ENCODE data around the gene NR1D1.

NR1D1 gene

DNA sequence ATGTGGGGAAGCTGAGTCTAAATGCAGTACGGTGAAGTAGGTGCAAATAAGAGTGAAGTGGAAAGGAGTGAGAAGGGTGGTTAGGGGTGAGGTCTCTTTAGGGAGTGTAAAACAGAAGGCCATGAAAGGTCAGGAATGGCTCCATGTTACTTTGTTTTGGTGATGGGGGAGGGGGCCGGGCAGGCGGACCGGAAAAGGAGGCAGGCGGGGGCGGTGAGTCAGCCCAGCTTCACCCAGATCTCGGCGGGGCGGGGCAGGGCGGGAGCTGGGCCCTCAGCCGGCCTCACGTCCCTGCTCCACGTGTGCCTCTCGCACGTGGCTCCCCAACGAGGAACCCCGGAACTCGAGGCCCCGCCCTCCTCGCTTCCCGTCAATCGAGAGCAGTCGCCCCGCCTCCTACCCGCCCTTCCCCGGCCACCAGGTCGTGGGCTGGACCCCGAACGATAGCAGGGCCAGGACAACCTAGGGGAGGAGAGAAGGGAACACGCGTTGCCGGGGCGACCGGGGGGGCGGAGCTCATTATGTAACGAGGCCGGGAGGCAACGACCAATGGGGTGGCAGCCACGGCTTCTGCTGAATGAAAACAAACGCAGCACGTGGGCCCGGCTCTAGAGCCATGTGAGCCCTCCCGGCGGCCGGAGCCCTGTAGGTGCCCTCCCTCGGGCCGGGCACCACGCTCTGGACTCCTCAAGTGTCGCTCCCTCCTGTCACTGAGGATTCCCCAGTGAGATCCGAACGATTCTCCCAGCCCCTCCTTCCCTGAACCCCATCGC is 1.4 kb downstream of the NR1D1 start:
- in situ Hi-C loops (cut with HindIII; ENCODE audit: low pct_unique_long_range_greater_than_20kb, low sequenced_read_pairs) = no loop called here
- DNase-seq (ENCODE audit: low read depth in 1 of 2, low spot score in 1 of 2) = peak; percentile 98 to 100
- no peak for TF ChIP-seq JUND (IDR thresholded peaks at IDR 0.05; ENCODE audit: low read depth)

DNA sequence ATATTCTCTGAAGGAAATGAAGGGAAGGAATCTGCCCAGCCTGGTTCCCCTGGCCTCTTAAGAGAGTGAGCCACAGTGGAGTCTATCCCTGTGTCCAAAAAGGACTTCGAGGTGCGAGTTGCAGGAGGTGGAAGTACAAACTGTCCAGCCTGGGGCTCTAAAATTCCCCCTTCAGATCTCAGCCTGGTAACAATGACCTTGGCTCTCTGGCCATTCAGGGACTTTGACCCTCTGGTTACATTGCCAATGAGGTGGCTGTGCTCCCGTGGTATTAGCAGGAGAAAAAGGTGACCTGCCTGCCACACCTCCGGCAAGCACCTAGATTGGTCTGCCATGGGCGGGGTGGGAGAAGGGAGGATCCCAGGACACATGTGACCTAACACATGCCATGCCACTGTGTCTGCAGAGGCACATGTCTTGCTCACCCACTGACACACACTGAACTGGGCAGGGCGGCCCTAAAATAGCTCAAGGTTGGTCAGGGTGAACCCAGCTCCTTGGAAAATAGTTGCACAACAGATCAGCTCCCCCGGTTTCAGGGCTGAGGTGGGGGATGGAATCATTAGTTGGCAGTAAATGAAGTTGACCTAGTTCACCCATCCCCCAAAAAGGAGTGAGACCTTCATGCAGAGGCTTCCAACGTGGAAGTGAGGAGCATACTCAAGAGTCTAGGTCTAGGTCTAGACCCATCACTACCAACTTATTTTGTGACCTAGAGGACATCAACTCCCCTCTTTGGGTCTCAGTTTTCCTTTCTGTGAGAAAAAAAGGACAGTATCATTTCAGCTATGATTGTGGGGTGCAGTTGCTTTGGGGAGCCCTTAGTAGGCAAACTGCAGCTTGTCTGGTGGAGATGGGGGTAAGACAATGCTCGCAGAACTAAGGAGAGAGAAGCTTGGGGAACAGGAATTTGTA is 2.2 kb downstream of the NR1D1 start:
- in situ Hi-C loops (cut with HindIII; ENCODE audit: low pct_unique_long_range_greater_than_20kb, low sequenced_read_pairs) = no loop called here
- DNase-seq (ENCODE audit: low read depth in 1 of 2, low spot score in 1 of 2) = no peak
- no peak for TF ChIP-seq JUND (IDR thresholded peaks at IDR 0.05; ENCODE audit: low read depth)

DNA sequence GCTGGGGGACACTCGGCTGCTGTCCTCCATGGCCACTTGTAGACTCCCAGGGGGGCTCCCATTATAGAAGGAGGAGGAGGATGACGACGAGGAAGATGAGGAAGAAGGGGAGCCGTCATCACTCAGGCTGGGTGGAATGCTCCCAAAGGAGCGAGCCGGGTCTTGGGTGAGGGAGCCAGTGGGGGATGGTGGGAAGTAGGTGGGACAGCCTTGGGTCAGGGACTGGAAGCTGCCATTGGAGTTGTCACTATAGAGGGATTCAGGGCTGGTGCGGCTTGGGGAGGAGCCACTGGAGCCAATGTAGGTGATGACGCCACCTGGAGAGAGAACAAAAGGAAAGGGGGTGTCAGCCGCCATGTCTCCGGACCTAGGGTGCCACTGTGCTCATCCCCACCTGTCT is 3.3 kb downstream of the NR1D1 start:
- in situ Hi-C loops (cut with HindIII; ENCODE audit: low pct_unique_long_range_greater_than_20kb, low sequenced_read_pairs) = no loop called here
- no peak for DNase-seq (ENCODE audit: low read depth in 1 of 2, low spot score in 1 of 2)
- no peak for TF ChIP-seq JUND (IDR thresholded peaks at IDR 0.05; ENCODE audit: low read depth)

DNA sequence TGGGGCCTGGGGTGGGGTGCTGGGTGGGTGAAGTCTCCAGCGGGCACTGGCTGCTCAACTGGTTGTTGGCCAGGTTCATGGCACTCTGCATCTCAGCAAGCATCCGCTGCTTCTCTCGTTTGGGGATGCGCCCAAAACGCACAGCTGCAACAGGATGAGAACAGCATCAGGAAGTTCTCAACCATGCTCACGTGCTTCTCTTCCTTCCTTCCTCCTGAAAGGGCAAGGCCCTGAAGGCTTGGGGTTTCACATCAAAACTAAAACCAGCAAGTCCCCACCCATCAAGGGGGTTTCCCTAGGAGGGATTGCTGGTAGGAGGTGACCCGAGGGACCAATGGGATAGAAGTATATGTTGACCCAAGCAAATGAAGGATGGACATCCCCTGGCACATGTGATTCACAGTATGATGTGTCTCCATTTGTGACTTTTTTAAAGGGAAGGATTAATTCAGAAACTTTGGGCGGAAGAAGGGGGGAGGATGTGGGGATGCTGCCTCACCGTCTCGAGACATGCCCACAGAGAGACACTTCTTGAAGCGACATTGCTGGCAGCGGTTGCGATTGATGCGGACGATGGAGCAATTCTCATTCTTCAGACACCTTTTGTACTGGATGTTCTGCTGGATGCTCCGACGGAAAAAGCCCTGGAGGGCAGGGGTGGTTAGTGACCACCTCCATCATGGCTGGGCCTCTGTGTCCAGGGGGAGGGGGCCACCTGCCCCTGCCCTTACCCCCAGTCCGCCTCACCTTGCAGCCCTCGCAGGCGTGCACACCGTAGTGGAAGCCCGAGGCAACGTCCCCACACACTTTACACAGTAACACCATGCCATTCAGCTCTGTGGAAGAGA is 4.2 kb downstream of the NR1D1 start:
- no peak for TF ChIP-seq JUND (IDR thresholded peaks at IDR 0.05; ENCODE audit: low read depth)
- in situ Hi-C loops (cut with HindIII; ENCODE audit: low pct_unique_long_range_greater_than_20kb, low sequenced_read_pairs) = no loop called here
- DNase-seq (ENCODE audit: low read depth in 1 of 2, low spot score in 1 of 2) = no peak

DNA sequence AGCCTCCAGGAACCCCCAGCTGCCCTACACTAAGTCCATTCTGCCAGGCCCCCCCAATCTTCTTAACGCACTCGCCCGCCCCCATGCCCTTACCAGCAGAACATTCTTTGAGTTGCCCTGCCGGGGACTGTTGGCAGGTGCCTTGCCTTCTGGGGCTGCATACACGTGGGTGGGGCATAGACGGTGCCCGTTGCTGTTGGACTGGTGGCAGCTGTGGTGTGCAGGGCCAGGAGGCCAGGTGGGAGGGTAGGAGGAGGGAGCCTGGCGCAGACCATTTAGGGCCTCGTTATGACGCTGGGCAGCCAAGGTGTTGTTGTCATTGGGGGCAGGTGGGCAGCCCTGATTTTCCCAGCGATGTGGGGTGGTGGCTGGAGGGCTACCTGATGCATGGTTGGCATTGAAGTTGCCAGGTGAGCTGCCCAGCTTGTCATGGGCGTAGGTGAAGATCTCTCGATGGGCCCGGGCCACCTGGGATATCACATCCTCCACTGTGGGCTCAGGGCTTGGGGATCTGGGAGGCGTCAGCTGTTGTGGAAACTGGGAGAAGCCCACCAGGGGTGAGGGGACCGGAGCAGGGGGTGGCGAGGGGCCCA is 4.9 kb downstream of the NR1D1 start:
- no peak for TF ChIP-seq JUND (IDR thresholded peaks at IDR 0.05; ENCODE audit: low read depth)
- no peak for DNase-seq (ENCODE audit: low read depth in 1 of 2, low spot score in 1 of 2)
- in situ Hi-C loops (cut with HindIII; ENCODE audit: low pct_unique_long_range_greater_than_20kb, low sequenced_read_pairs) = no loop called here

DNA sequence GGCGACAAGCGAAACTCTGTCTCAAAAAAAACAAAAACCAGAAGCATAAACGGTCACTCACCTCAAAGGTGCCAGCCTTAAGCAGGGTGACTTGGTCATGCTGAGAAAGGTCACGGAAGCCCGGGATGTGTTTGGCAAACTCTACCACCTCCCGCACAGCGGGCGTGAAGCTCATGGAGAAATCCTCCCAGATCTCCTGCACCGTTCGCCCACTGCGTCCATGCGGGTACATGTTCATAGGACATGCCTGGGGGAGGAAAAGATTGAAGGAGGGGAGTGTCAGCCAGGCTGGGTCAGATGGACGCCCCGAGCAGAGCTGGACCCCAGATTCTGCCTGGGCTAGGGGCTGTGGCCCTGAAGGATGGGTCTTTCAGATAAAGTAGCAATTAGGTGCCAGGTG is 5.5 kb downstream of the NR1D1 start:
- in situ Hi-C loops (cut with HindIII; ENCODE audit: low pct_unique_long_range_greater_than_20kb, low sequenced_read_pairs) = no loop called here
- TF ChIP-seq JUND (IDR thresholded peaks at IDR 0.05; ENCODE audit: low read depth) = no peak
- DNase-seq (ENCODE audit: low read depth in 1 of 2, low spot score in 1 of 2) = no peak

DNA sequence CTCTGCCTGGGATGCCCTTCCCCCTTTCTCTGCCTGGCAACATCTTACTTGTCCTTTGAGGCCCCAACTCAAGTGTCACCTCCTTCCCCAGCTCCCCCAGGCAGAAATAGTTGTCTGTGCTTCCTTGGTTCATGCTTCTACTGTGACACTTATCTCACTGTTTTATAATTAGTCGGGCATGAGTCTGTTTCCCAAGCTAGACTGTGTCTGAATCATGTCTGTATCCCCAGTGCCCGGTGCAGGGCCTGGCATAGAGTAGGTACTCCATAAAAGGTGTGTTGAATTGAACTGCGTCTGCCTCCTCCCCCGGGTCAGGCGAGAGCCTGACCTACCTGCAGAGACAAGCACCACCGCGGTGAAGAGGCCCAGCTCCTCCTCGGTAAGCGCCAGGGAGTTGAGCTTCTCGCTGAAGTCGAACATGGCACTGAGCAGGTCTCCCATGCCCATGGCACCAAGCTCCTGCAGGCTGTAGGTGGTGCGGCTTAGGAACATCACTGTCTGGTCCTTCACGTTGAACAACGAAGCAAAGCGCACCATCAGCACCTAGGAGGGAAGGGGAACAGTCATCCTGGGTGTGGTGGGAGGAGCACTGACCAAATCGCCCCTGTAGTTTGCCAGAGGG is 6.7 kb downstream of the NR1D1 start:
- in situ Hi-C loops (cut with HindIII; ENCODE audit: low pct_unique_long_range_greater_than_20kb, low sequenced_read_pairs) = no loop called here
- DNase-seq (ENCODE audit: low read depth in 1 of 2, low spot score in 1 of 2) = no peak
- no peak for TF ChIP-seq JUND (IDR thresholded peaks at IDR 0.05; ENCODE audit: low read depth)

DNA sequence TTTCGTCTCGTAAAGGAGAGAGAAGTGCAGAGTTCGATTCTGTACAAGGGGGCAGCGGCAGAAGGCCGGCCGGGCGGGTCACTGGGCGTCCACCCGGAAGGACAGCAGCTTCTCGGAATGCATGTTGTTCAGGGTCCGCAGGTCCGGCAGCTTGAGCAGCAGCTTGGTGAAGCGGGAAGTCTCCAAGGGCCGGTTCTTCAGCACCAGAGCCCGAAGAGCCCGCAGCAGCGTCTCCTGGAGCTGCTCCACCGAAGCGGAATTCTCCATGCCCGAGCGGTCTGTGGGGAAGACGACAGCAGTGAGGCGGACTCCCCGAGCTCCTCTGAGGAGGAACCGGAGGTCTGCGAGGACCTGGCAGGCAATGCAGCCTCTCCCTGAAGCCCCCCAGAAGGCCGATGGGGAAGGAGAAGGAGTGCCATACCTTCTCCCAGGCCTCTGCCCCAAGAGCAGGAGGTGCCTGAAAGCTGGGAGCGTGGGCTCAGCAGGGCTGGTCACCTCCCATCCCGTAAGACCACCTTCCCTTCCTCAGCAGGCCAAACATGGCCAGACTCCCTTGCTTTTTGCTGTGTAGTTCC is 7.3 kb downstream of the NR1D1 start:
- TF ChIP-seq JUND (IDR thresholded peaks at IDR 0.05; ENCODE audit: low read depth) = no peak
- in situ Hi-C loops (cut with HindIII; ENCODE audit: low pct_unique_long_range_greater_than_20kb, low sequenced_read_pairs) = no loop called here
- no peak for DNase-seq (ENCODE audit: low read depth in 1 of 2, low spot score in 1 of 2)

DNA sequence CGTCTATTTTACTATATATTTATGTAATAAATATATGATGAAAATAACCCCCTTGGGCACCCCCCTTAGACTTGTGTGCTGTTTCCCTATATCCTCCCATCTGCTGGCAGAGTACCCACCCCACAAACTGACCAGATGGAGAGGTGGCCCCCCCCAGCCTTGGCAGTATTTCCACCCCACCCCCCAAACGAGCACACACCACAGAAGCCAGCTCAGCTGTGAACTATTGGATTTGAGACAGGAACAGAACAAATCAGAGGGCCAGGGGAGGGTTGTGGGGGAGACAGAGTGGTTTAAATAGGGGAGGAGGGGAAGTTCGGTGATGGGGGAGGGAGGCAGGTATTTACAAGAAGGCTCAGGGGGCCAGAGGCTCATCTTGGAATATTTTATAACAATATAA is 7.8 kb downstream of the NR1D1 start:
- TF ChIP-seq JUND (IDR thresholded peaks at IDR 0.05; ENCODE audit: low read depth) = no peak
- in situ Hi-C loops (cut with HindIII; ENCODE audit: low pct_unique_long_range_greater_than_20kb, low sequenced_read_pairs) = no loop called here
- no peak for DNase-seq (ENCODE audit: low read depth in 1 of 2, low spot score in 1 of 2)

DNA sequence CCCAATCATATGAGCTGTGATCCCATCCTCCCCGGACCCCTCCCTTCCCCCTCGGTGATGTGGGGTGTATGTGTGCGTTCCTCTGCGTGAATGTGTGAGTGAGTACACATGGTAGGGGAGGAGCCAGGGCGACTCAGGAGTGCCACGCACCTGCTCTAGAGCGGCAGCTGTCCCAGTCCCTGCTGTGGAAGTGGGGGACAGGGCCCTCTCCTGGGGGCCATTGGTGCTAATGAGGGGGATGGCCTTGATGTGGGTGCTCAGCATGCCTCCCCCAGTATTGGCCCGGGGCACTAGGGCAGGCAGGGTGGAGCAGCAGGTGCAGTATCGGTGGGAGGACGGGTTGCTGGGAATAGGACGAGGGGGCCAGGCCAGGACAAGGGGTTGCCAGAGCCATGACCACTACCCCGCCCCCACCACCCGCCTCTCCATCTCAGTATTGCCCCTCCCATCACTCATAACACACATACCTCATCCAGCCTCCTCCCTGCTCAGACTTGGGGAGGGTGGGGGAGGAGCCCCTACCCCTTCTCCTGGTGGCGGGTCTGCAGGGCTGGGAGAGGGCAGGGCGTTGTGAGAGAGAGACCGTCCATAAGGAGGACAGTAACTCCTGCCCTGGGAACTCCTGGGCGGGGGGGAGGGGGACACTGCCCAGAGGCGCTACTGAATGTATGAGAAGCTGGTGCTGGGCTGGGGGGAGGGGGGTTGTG is 8.5 kb downstream of the NR1D1 start:
- in situ Hi-C loops (cut with HindIII; ENCODE audit: low pct_unique_long_range_greater_than_20kb, low sequenced_read_pairs) = no loop called here
- no peak for TF ChIP-seq JUND (IDR thresholded peaks at IDR 0.05; ENCODE audit: low read depth)
- DNase-seq (ENCODE audit: low read depth in 1 of 2, low spot score in 1 of 2) = no peak
